Vagina (tissue), 2 donors: ENCODE results near the gene F2RL1.

ENCODE experiments used
- CTCF ChIP-seq, 3 experiments: fragments of 450-650 bp in 2 of 3; fragments of 200-600 bp in 1 of 3; sonication (generic) in 1 of 3; IDR thresholded peaks; one replicate each; pipeline ENCODE4 v1.5.1; 2017 to 2019; ENCODE audit warnings: antibody characterized with exemption in 3 of 3, mild to moderate bottlenecking in 2 of 3, moderate library complexity in 2 of 3
- POLR2A ChIP-seq, 2 donors: fragments of 450-650 bp; IDR thresholded peaks; one replicate each; pipeline ENCODE4 v1.6.1; 2017; ENCODE audit warnings: antibody characterized with exemption in 2 of 2, mild to moderate bottlenecking in 2 of 2, moderate library complexity in 2 of 2
- POLR2AphosphoS5 ChIP-seq, 2 donors: sonication (generic); formaldehyde crosslinking; IDR thresholded peaks; one replicate each; pipeline ENCODE4 v1.9.0; 2017; ENCODE audit warnings: antibody characterized with exemption in 2 of 2, mild to moderate bottlenecking in 2 of 2, low read depth in 1 of 2; ENCODE audit not compliant: insufficient read depth in 1 of 2

- TF ChIP-seq CTCF (IDR thresholded peaks at IDR 0.05) (no peak), POLR2A (IDR thresholded peaks at IDR 0.05) (no peak), POLR2AphosphoS5 (IDR thresholded peaks at IDR 0.05; ENCODE audit: insufficient read depth in 1 of 2, low read depth in 1 of 2) (no peak)
These were observed 19.2 kb upstream of the F2RL1 start for GRCh38 chr5:76799588-76799987.
